Medulla oblongata (tissue), 1 donor: ENCODE measurements around the gene RPS8.
"Not testable (repeated sequence)": the region's sequence is repeated elsewhere in the genome, so short reads cannot be mapped to it uniquely, and the experiment has no call there.

Experiments
- DNase-seq: peaks from one replicate; pipeline ENCODE4 v3.0.0-alpha.2; 2015; ENCODE audit errors: extremely low spot score

The RPS8 gene

GRCh38 chr1:44803062-44803311 lies 27.6 kb downstream of the RPS8 start:
- no peak for DNase-seq

DNA sequence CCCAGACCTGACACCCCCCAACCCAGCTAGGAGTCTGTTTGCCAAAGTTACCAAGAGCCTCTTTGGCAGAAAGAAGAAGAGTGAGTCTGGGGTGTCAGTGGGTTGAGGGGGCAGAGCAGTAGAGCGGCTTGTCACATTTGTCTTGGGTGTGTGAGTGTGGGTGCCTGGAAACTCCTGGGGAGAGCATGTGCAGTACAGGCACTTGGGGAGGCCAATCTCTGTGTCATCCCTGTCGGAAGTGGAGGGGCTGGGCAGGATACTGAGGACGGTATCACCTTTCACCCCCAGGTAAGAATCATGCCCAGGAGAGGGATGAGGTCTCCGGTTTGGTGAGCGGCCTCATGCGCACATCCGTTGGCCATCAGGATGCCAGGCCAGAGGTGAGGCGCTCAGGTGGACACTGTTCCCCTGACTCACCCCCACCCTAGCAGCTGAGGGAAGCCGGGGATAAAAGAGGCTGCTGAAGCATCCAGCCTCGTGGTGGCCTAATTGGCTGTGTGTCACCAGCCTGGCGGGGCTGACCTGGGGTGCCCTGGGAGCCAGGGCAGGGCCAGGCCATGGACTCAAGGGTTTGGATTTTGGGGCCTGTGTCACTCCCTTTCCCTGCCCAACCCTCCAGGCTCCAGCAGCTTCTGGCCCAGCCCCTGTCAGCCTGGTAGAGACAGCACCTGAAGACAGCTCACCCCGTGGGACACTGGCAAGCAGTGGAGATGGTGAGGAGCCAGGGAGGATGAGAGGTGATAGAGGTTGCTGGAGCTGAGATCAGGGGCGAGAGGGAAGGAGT lies 28.2 kb downstream of the RPS8 start:
- DNase-seq = no peak

- DNase-seq = no peak
Measured at GRCh38 chr1:44805311-44806024, 30.1 kb downstream of the RPS8 start.

GRCh38 chr1:44806025-44806703 lies 30.8 kb downstream of the RPS8 start:
- no peak for DNase-seq

GRCh38 chr1:44806704-44807363 lies 31.5 kb downstream of the RPS8 start, which contains the start of gene DYNLT4:
Gene DYNLT4 (minus strand): TSS chr1:44807351. CDS start chr1:44806668, 683 bp downstream.
- DNase-seq = no peak

GRCh38 chr1:44807364-44808062 lies 32.2 kb downstream of the RPS8 start:
- DNase-seq = peak; percentile 93

GRCh38 chr1:44808063-44808937 lies 33.0 kb downstream of the RPS8 start, which contains the start of gene BTBD19:
Gene BTBD19 (plus strand): TSS chr1:44808523. CDS start chr1:44808821, 298 bp downstream.
- peak; percentile 87 for DNase-seq

- peak; percentile 65 for DNase-seq
Measured at GRCh38 chr1:44808938-44809917, 33.9 kb downstream of the RPS8 start.

GRCh38 chr1:44810101-44810761 lies 34.9 kb downstream of the RPS8 start:
- DNase-seq = peak; percentile 69

DNA sequence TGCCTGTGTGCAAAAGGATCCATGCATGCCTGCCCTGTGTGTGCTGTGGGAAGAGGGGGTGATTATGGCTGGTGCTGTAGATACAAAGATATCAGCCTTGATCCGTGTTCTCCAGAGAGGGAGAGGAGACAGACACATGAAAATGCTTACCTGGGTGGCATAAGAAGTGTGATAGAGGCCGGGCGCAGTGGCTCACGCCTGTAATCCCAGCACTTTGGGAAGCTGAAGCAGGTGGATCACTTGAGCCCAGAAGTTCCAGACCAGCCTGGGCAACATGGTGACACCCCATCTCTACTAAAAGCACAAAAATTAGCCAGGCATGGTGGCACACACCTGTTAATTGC lies 35.4 kb downstream of the RPS8 start:
- DNase-seq = not testable (repeated sequence)

GRCh38 chr1:44811234-44811633 lies 35.9 kb downstream of the RPS8 start:
- no peak for DNase-seq

DNA sequence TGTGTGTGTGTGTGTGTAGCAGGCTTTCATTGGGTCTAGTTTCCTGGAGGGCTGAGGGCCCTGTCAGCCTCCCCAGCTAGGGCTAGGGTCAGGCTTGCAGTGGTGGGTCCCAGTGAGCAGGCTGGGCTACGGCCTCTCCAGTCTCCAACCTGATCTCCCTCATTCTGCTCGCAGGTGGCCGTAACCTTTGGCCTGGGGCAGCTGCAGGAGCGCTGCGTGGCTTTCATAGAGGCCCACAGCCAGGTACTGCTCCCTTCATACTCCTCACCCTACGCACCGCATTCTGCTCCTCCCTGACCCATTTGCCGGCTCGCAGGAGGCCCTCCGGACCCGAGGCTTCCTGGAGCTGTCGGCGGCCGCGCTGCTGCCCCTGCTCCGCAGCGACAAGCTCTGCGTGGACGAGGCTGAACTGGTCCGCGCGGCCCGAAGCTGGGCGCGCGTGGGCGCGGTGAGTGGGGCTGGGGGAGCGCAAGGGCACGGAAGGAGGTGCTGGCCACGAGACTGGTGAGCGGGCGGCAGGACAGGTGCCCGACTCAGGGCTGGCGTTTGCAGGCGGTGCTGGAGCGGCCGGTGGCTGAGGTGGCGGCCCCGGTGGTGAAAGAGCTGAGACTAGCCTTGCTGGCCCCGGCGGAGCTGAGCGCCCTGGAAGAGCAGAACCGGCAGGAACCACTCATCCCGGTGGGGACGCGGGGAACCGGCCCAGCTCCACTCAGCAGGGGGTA lies 37.6 kb downstream of the RPS8 start:
- peak; percentile 19 for DNase-seq

DNA sequence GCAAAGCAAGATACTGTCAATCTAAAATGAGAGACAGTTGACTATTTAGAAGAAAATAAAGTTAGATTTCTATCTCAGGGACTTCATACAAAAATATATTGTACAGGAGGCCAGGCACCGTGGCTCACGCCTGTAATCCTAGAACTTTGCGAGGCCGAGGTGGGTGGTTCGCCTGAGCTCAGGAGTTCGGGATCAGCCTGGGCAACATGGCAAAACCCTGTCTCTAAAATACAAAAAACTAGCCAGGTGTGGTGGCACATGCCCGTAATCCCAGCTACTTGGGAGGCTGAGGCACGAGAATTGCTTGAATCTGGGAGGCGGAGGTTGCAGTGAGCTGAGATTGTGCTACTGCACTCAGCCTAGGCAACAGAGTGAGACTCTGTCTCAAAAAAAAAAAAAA lies 40.6 kb downstream of the RPS8 start:
- DNase-seq = not testable (repeated sequence)

GRCh38 chr1:44817307-44817706 lies 42.0 kb downstream of the RPS8 start:
- no peak for DNase-seq

- DNase-seq = no peak
Measured at GRCh38 chr1:44817771-44818495, 42.6 kb downstream of the RPS8 start.

GRCh38 chr1:44819196-44819607 lies 43.9 kb downstream of the RPS8 start:
- no peak for DNase-seq

GRCh38 chr1:44819608-44820327 lies 44.4 kb downstream of the RPS8 start:
- DNase-seq = peak; percentile 87
